ENCODE data around the gene CELSR1.

The CELSR1 gene

GRCh38 chr22:46439576-46440465 is 97.6 kb downstream of the CELSR1 start:
- DNase-seq: no peak

GRCh38 chr22:46439111-46439510 is 98.3 kb downstream of the CELSR1 start:
- no peak for DNase-seq

GRCh38 chr22:46437671-46438440 is 99.6 kb downstream of the CELSR1 start:
- no peak for DNase-seq

- no peak for DNase-seq
These were observed 100.7 kb downstream of the CELSR1 start for GRCh38 chr22:46436595-46437175.

- no peak for DNase-seq
These were observed 104.1 kb downstream of the CELSR1 start for GRCh38 chr22:46433318-46433717.

GRCh38 chr22:46432164-46433068 is 105.0 kb downstream of the CELSR1 start:
- no peak for DNase-seq

- no peak for DNase-seq
These were observed 106.2 kb downstream of the CELSR1 start for GRCh38 chr22:46430961-46431838.

- DNase-seq: no peak
These were observed 108.0 kb downstream of the CELSR1 start for GRCh38 chr22:46429325-46429853.

GRCh38 chr22:46428602-46429324 is 108.7 kb downstream of the CELSR1 start:
- no peak for DNase-seq

- no peak for DNase-seq
These were observed 109.2 kb downstream of the CELSR1 start for GRCh38 chr22:46428171-46428570.

GRCh38 chr22:46425016-46425415 is 112.4 kb downstream of the CELSR1 start:
- no peak for DNase-seq

GRCh38 chr22:46424496-46424895 is 112.9 kb downstream of the CELSR1 start:
- no peak for DNase-seq

GRCh38 chr22:46422896-46423295 is 114.5 kb downstream of the CELSR1 start:
- DNase-seq: no peak

GRCh38 chr22:46421267-46421666 is 116.2 kb downstream of the CELSR1 start:
- no peak for DNase-seq

GRCh38 chr22:46419754-46420571 is 117.5 kb downstream of the CELSR1 start:
- no peak for DNase-seq

GRCh38 chr22:46418827-46419226 is 118.6 kb downstream of the CELSR1 start:
- DNase-seq: no peak

GRCh38 chr22:46417769-46418168 is 119.7 kb downstream of the CELSR1 start:
- no peak for DNase-seq

- no peak for DNase-seq
These were observed 120.4 kb downstream of the CELSR1 start for GRCh38 chr22:46416891-46417580.

GRCh38 chr22:46416520-46416871 is 120.9 kb downstream of the CELSR1 start:
- no peak for DNase-seq

All from amniotic stem cell (primary cell).